Neural cell (in vitro differentiated cells): Measurements from ENCODE around the gene RUNX1. TPM values are rescaled to one million over a fixed set of nuclear protein-coding genes. Genes with fewer than 3 reads are reported as not detected.

Experiments
- H2AFZ ChIP-seq: fragments of 200-600, 300-800 bp; sonication (generic), shearing (Covaris generic); 2 replicates; pipeline ENCODE4 v1.6.0; 2014; ENCODE audit warnings: low read depth, mild to moderate bottlenecking, antibody characterized with exemption, low read length, moderate library complexity
- H3F3A ChIP-seq: fragments of 200-600 bp; shearing (Covaris generic); 2 replicates; pipeline ENCODE4 v1.6.1; 2016; ENCODE audit warnings: mild to moderate bottlenecking, moderate library complexity, mixed read lengths, antibody characterized with exemption, low read length; ENCODE audit not compliant: insufficient read depth, poor library complexity, severe bottlenecking
- H3K27ac ChIP-seq: fragments of 200-600, 300-800 bp; sonication (generic), shearing (Covaris generic); 2 replicates; pipeline ENCODE4 v1.5.1; 2014; ENCODE audit warnings: mild to moderate bottlenecking, low read length, moderate library complexity
- H3K27me3 ChIP-seq: fragments of 300-800, 200-600 bp; sonication (generic), shearing (Covaris generic); 2 replicates; pipeline ENCODE4 v1.6.0; 2014; ENCODE audit warnings: mild to moderate bottlenecking, low read depth, low read length, moderate library complexity; ENCODE audit not compliant: insufficient read depth
- H3K36me3 ChIP-seq: fragments of 300-800, 200-600 bp; sonication (generic), shearing (Covaris generic); 2 replicates; pipeline ENCODE4 v1.5.1; 2014; ENCODE audit warnings: mild to moderate bottlenecking, antibody characterized with exemption, low read length, moderate library complexity; ENCODE audit not compliant: insufficient read depth
- H3K4me2 ChIP-seq: fragments of 300-800, 200-600 bp; sonication (generic), shearing (Covaris generic); 2 replicates; pipeline ENCODE4 v1.6.0; 2014; ENCODE audit warnings: mild to moderate bottlenecking, low read length
- H3K4me3 ChIP-seq: fragments of 300-800, 200-600 bp; sonication (generic), shearing (Covaris generic); 2 replicates; pipeline ENCODE4 v1.5.1; 2014; ENCODE audit warnings: mild to moderate bottlenecking, low read length, moderate library complexity
- H3K79me2 ChIP-seq: fragments of 200-600 bp; shearing (Covaris generic); replicated peaks from 2 replicates; pipeline ENCODE4 v1.6.0; 2014; ENCODE audit warnings: mild to moderate bottlenecking, low read length, moderate library complexity; ENCODE audit not compliant: insufficient read depth
- H3K9ac ChIP-seq: fragments of 300-800, 200-600 bp; sonication (generic), shearing (Covaris generic); 2 replicates; pipeline ENCODE4 v1.6.1; 2016; ENCODE audit warnings: mild to moderate bottlenecking, low read length, mixed read lengths
- H3K9me2 ChIP-seq: fragments of 200-600 bp; shearing (Covaris generic); 2 replicates; pipeline ENCODE4 v1.6.1; 2016; ENCODE audit warnings: mild to moderate bottlenecking, low read length, mixed read lengths; ENCODE audit not compliant: insufficient read depth
- H3K9me3 ChIP-seq: fragments of 200-600, 300-800 bp; sonication (generic), shearing (Covaris generic); 2 replicates; pipeline ENCODE4 v1.6.1; 2016; ENCODE audit warnings: mild to moderate bottlenecking, mixed run types, low read length, moderate library complexity, mixed read lengths
- H4K20me1 ChIP-seq: fragments of 200-600 bp; shearing (Covaris generic); 2 replicates; pipeline ENCODE4 v1.6.1; 2016; ENCODE audit warnings: mild to moderate bottlenecking, mixed run types; ENCODE audit not compliant: insufficient read depth
- EP300 ChIP-seq: fragments of 450-650 bp; conservative IDR thresholded peaks from 2 replicates; pipeline ENCODE4 v1.6.1; 2014; ENCODE audit warnings: antibody characterized with exemption, mild to moderate bottlenecking, moderate library complexity; ENCODE audit not compliant: poor library complexity, severe bottlenecking
- EZH2 ChIP-seq: fragments of 200-600, 300-800 bp; shearing (Covaris generic), sonication (generic); IDR thresholded peaks from 2 replicates; pipeline ENCODE4 v1.6.1; 2014; ENCODE audit warnings: antibody characterized with exemption, low read length, borderline replicate concordance, mild to moderate bottlenecking; ENCODE audit not compliant: insufficient read depth, poor library complexity, severe bottlenecking
- MXI1 ChIP-seq: fragments of 450-650 bp; conservative IDR thresholded peaks from 2 replicates; pipeline ENCODE4 v1.6.1; 2014; ENCODE audit warnings: antibody characterized with exemption, mild to moderate bottlenecking; ENCODE audit not compliant: poor library complexity, severe bottlenecking
- POLR2AphosphoS5 ChIP-seq: IDR thresholded peaks from 2 replicates; pipeline ENCODE4 v1.6.1; 2012
- RAD21 ChIP-seq: fragments of 450-650 bp; conservative IDR thresholded peaks from 2 replicates; pipeline ENCODE4 v1.6.1; 2014; ENCODE audit warnings: antibody characterized with exemption, mild to moderate bottlenecking, moderate library complexity
- SMC3 ChIP-seq: fragments of 450-650 bp; conservative IDR thresholded peaks from 2 replicates; pipeline ENCODE4 v1.6.1; 2014; ENCODE audit warnings: antibody characterized with exemption, mild to moderate bottlenecking, moderate library complexity; ENCODE audit not compliant: poor library complexity
- TAF1 ChIP-seq: IDR thresholded peaks from 2 replicates; pipeline ENCODE4 v1.6.1; 2012; ENCODE audit warnings: low read depth
- polyA plus RNA-seq: library from polyadenylated mRNA; depleted of rRNA; stranded (reverse); fragments of >200 nt; gene quantifications from 2 replicates; pipeline ENCODE4 v1.2.3, GENCODE V29; 2014
- TF ChIP-seq, protein P1 (sequence below): fragments of 450-650 bp; IDR thresholded peaks from 2 replicates; pipeline ENCODE4 v1.5.1; 2014; ENCODE audit warnings: antibody characterized with exemption, mild to moderate bottlenecking, moderate library complexity; ENCODE audit not compliant: poor library complexity, severe bottlenecking
- TF ChIP-seq, protein P2 (sequence below): IDR thresholded peaks from 2 replicates; pipeline ENCODE4 v1.6.1; 2012; ENCODE audit warnings: borderline replicate concordance

The RUNX1 gene
- polyA plus RNA-seq, 1 donor from 2014 or later = not detected

DNA sequence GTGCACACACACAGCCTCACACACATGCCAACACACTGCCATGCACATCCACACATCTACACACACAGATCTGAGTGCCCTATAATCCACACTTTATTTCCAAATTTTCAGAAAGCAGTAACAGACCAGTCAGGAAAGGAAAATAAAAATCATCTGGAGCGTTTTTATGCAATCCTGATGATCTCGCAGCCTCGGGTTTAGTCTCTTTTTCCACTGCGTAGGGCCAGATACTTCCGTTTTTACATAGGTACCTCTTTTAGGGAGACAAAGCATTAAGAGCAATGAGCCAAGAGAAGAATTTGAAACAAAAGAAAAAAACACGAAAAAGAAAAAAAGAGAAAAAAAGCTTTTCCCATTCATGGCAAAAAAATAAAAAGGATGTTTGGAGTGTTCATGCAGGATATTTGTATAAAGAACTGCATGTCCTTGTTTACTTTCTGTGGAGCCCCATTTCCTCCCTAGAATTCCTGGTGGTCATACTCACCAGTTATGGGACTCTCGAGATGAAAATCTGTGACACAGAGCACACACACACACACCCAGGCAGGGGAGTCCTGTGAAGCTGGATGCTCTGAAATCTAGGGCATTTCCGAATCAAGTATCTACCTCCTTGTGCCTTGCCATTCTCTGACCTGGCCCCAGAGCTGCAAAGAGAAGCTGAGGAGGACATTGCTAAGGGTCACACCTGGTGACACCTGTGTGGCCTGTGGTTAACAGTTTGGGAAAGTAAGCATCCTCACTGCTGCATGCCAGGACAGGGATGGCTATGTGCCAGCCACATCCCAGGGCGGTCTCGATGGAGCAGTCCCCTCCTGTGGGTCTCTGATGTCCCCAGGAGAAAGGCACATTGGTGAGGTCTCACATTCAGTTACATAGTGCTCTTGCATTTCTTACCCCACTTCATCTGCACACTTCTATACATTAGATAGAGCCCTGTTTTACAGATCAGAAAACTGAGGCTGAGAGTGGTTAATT lies 83.6 kb downstream of the RUNX1 start:
- Histone ChIP-seq H3K36me3 (no peaks in the 10 kb centered on the region), H3K9me3 (no peaks in the 10 kb centered on the region), H3K27me3 (no peaks in the 10 kb centered on the region), H3K9ac (no peak overlapping the region), H3K4me3 (no peak overlapping the region), H4K20me1 (no peaks in the 10 kb centered on the region), H3F3A (no peaks in the 10 kb centered on the region), H2AFZ (no peak overlapping the region), H3K4me2 (no peak overlapping the region), H3K9me2 (no peaks in the 10 kb centered on the region), H3K79me2 (no peaks in the 10 kb centered on the region), H3K27ac (no peak overlapping the region)
- TF ChIP-seq SMC3 (no peak), RAD21 (no peak), POLR2AphosphoS5 (no peak), TAF1 (no peak), MXI1 (no peak), EP300 (no peak), EZH2 (no peak)
- TF ChIP-seq, protein P1, sequence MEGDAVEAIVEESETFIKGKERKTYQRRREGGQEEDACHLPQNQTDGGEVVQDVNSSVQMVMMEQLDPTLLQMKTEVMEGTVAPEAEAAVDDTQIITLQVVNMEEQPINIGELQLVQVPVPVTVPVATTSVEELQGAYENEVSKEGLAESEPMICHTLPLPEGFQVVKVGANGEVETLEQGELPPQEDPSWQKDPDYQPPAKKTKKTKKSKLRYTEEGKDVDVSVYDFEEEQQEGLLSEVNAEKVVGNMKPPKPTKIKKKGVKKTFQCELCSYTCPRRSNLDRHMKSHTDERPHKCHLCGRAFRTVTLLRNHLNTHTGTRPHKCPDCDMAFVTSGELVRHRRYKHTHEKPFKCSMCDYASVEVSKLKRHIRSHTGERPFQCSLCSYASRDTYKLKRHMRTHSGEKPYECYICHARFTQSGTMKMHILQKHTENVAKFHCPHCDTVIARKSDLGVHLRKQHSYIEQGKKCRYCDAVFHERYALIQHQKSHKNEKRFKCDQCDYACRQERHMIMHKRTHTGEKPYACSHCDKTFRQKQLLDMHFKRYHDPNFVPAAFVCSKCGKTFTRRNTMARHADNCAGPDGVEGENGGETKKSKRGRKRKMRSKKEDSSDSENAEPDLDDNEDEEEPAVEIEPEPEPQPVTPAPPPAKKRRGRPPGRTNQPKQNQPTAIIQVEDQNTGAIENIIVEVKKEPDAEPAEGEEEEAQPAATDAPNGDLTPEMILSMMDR = no peak
- TF ChIP-seq, protein P2, sequence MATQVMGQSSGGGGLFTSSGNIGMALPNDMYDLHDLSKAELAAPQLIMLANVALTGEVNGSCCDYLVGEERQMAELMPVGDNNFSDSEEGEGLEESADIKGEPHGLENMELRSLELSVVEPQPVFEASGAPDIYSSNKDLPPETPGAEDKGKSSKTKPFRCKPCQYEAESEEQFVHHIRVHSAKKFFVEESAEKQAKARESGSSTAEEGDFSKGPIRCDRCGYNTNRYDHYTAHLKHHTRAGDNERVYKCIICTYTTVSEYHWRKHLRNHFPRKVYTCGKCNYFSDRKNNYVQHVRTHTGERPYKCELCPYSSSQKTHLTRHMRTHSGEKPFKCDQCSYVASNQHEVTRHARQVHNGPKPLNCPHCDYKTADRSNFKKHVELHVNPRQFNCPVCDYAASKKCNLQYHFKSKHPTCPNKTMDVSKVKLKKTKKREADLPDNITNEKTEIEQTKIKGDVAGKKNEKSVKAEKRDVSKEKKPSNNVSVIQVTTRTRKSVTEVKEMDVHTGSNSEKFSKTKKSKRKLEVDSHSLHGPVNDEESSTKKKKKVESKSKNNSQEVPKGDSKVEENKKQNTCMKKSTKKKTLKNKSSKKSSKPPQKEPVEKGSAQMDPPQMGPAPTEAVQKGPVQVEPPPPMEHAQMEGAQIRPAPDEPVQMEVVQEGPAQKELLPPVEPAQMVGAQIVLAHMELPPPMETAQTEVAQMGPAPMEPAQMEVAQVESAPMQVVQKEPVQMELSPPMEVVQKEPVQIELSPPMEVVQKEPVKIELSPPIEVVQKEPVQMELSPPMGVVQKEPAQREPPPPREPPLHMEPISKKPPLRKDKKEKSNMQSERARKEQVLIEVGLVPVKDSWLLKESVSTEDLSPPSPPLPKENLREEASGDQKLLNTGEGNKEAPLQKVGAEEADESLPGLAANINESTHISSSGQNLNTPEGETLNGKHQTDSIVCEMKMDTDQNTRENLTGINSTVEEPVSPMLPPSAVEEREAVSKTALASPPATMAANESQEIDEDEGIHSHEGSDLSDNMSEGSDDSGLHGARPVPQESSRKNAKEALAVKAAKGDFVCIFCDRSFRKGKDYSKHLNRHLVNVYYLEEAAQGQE = no peak

DNA sequence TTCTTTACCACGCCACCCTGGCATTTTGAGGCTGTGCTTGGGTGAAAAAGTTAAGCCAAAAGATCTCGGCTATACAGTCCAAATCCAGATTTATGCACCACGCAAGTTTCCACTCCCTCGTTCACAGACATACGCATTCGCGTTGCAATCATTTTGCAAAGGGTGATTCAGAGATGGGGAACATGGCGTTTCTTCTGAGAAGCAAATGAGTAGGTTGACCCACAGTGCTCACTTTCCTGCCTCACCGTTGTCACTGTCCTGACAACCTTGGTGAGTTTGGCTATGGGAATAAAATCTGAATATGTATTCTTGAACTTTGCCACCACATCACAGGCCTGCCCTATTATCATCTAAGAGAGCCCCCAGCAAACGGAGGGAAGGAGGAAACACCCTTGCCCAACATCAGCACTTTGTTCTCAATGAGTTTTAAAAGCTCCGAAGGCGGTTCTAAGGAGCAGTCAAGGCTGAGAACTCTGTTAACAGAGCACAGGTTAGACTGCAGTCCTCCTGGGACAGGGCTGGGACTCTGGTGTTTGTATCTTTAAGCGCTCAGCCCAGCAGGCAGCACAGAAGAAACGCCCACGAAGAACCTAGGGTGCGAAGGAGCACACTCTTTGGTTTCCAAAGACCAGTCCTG lies 86.4 kb downstream of the RUNX1 start:
- H3K27me3 ChIP-seq = no peaks in the 10 kb centered on the region
- no peak overlapping the region for H3K4me3 ChIP-seq
- no peaks in the 10 kb centered on the region for H3K9me2 ChIP-seq
- no peak overlapping the region for H2AFZ ChIP-seq
- H3K9ac ChIP-seq = no peak overlapping the region
- H3K36me3 ChIP-seq = no peaks in the 10 kb centered on the region
- no peak overlapping the region for H3K27ac ChIP-seq
- no peaks in the 10 kb centered on the region for H4K20me1 ChIP-seq
- H3K79me2 ChIP-seq = no peaks in the 10 kb centered on the region
- TF ChIP-seq EP300 (no peak), RAD21 (no peak), POLR2AphosphoS5 (no peak), MXI1 (no peak), EZH2 (no peak), SMC3 (no peak), TAF1 (no peak)
- TF ChIP-seq, protein P2 = no peak
- TF ChIP-seq, protein P1 = no peak
- H3K4me2 ChIP-seq = no peak overlapping the region
- H3K9me3 ChIP-seq = no peaks in the 10 kb centered on the region
- no peaks in the 10 kb centered on the region for H3F3A ChIP-seq
